Activated effector memory CD4-positive, alpha-beta T cell treated with anti-CD3 and anti-CD28 coated beads, Interleukin-2, amount 50 U/mL, for 16 hours (primary cell): Measurements from ENCODE around the gene BACE2.

Experiments used
- DNase-seq: peaks from one replicate; pipeline ENCODE4 v3.0.0-alpha.2; 2020

BACE2 gene

DNA sequence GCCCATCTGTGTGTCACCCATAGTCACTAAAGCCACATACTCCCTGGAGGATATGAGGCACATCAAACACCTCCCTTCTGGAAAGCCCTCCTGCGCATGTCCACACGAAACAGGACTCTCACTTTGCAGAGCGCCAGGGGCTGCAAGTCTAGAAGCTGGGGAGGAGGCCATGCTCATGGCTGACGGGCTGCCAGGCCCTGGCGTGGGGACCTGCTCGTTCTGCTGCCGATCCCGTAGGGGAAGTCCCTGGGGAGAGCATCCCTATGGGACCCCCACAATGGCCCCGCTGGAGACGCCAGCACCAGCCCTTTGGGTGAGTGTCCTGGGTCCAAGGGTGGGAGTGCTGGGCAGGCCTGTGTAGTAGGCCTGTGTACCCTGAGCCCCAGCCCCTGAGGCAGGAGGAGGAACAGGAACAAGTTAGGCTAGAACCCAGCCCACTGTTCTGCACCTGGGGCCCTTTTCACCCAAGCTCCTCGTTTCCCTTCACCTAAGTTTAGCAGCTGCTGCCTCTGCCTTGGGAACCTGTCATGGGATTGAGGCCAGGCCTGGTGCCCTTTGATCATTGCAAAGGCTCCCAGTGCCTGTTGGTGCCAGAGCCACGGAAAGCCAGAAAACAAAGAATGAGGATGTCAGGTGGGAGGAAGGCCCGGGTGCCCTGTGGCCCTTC lies 158.6 kb downstream of the BACE2 start:
- no peak for DNase-seq

DNA sequence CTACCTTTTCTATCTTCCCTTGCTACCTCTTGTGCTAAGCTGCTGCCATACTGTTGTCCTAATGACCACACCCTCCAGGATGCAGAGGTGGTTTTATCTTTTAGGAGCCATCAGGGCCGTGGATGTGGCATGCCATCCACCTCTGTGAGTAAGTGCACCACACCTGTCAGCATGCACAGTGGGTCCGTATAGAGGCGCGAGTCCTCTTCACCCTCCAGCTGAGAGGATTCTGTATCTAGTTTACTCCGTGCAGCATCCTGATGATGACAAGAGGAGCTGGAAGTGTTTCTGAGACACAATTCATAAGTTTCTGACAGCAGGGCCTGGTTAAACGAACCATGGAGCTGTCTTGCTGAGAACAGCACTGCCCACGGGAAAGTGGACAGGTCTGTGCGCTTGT lies 159.8 kb downstream of the BACE2 start:
- no peak for DNase-seq

DNA sequence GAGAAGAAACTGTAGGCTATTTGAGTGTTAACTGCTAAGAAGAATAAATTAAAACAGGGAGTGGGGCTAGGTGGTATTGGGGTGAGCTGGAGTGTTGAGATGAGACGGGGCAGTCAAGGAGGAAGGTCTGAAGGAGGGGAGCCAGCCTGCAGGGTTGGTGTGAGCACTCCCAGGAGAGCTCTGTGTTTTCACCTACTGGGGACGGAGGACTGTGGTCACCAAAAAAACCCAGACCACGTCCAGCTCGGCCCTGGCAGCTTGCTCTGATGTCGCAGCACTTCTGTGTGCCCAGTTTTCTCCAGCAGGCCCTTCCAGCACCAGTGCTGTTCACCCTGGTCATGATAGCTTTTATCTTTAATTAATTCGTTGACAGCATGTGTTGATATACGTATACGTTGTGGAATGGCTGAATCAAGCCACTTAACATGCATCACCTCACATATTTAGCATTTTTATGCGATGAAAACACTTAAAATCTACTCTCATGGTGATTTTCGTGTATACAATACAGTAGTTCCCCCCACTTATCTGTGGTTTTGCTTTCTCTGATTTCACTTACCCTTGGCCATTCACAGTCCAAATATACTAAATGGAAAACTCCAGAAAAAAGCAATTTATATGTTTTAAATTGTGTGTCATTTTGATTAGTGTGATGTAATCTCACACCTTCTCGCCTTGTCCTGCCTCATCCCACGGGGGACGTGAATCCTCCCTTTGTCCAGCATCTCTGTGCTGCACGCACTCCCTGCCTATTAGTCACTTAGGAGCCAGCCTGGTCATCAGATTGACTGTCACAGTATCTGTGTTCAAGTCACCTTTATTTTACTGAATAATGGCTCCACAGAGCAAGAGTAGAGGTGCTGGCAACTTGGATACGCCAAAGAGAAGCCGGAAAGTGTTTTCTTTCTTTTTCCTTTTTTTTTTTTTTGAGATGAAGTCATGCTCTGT lies 161.0 kb downstream of the BACE2 start:
- DNase-seq: peak; percentile 55
